HG03439 (cell line): Measurements from ENCODE around the gene BCAS3.

ENCODE experiments used
- ATAC-seq: cut with Tn5 transposase; IDR thresholded peaks from one replicate; pipeline ENCODE4 v1.9.1; 2021; ENCODE audit warnings: mild to moderate bottlenecking, moderate library complexity; ENCODE audit not compliant: unreplicated experiment

The BCAS3 gene

GRCh38 chr17:61097781-61098180 lies 420.1 kb downstream of the BCAS3 start:
- no peak for ATAC-seq

DNA sequence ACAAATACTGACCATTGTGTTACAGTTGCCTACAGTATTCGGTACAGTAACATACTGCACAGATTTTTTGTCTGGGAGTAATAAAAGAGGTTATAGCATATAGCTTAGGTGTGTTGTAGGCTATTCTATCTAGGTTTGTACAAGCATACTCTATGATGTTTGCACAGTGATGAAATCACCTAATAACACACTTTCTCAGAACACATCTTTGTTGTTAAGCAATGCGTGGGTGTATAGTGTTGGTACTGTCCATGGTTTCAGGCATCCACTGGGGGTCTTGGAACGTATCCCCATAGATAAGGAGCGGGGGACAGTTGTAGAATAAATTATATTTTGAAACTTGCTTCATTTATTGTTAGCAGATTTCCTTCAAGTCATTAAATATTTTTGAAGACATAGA lies 428.7 kb downstream of the BCAS3 start:
- no peak for ATAC-seq

DNA sequence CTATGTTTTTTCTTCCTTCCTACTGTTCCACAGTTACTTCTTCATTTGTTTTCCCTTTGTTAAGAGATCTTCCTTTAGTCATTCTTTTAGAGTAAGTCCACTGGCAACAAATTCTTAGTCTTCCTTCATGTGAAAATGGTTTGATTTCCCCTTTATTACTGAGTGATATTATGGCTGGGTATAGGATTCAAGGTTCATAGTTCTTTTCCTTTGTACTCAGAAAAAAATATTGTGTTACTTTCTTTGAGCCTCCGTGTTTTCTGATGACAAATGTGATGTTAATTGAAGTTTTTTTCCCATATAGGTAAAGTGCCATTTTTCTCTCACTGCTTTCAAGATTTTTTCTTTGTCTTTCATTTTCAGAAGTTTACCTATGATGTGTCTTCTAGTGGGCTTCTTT lies 438.9 kb downstream of the BCAS3 start:
- ATAC-seq, result no peak

DNA sequence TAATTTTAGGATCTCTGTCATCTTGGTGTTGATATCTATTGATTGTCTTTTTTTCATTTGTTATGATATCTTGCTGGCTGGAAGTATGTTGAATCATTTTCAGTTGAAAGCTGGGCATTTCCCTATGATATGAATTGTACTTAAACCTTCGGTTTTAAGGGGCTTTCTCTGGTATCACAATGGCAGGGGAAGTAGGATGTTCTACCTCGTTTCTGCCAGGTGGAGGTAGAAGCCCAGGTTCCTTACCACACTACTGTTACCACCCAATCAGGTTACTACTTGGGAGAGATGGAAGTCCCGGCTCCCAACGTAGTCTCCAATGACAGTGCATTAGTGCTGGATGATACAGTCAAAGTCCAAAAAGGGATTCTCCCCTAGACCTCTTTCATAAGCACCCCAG lies 440.3 kb downstream of the BCAS3 start:
- ATAC-seq, result no peak

DNA sequence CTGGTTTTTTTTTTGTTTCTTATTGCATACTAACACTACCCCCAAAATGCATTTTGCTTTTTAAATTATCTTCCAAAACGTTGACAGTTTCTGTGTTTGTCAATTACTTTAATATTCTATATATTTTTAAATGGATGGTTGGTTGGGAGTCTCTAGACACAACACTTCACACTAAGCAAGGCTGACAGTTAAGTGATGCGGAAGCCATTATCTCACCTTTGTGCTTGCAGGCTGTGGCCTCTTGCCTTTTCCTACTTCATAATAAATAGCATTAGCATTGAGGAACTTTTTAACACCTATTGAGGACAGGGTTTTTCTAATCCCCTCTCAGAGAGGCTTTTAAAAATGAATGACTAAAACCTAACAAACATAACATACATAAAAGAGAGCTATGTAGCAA lies 441.2 kb downstream of the BCAS3 start:
- ATAC-seq, result no peak

GRCh38 chr17:61122326-61122913 lies 444.8 kb downstream of the BCAS3 start:
- no peak for ATAC-seq

- ATAC-seq, result no peak
Measured at GRCh38 chr17:61124562-61124961, 446.9 kb downstream of the BCAS3 start.

GRCh38 chr17:61126473-61127249 lies 449.0 kb downstream of the BCAS3 start:
- no peak for ATAC-seq

DNA sequence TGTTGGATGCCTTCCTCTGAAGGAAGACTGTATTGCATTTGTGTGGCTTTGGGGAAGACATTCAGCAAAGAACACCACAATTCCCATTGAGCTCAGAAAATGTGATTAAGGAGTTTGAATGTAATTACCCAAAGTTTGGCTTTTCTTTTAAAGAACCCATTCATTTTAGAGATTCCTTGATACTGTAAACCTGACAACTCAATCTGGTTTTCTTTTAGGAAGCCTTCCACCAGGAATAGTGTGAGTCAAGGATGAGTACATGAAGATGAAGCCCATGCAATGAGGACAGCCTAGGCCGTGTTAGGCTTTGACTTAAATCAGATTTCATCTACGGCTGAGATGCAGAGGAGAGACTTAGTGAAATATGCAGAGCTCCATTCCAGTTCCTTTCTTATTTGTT lies 450.3 kb downstream of the BCAS3 start:
- ATAC-seq, result no peak

DNA sequence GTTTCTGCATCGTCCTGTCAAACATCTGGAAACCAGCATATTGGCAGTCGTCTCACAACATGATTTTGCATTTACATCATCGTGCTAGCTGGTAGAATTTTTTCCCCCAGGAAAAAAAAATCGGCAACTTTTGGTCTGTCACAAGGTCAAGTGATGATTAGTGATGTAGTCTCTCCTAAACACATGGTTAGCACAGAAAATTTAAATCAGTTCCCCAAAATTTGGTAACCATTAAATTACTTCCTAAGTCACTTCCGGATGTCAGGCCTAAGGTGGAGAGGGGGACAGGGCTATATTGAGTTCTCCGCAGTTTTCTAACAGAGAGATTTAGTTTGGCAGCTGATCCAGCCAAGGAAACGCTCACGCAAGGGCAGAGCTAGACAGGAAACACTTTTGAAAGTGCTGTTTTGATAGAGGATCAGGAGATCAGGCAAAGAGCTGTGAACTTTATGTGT lies 451.0 kb downstream of the BCAS3 start:
- no peak for ATAC-seq

- no peak for ATAC-seq
Measured at GRCh38 chr17:61129267-61130254, 451.9 kb downstream of the BCAS3 start.

DNA sequence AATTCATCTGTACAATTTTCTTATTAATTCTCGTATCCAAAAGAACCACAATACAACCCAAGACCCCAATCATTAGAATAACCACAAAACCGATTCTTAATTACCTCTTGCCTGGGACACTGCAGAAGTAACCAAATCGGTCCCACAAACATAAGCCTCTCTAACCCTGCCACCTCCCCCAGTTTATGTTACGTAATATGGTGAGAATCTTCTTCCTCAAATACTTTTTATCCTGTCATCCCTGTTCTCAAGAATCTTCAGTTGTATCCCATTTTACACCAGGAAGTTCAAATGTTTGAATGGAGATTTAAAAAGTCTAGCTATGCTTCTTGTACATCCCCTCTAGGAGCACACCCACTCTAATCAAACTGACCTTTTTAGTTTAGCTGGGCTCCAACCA lies 452.7 kb downstream of the BCAS3 start:
- no peak for ATAC-seq

- no peak for ATAC-seq
Measured at GRCh38 chr17:61131585-61131984, 453.9 kb downstream of the BCAS3 start.

DNA sequence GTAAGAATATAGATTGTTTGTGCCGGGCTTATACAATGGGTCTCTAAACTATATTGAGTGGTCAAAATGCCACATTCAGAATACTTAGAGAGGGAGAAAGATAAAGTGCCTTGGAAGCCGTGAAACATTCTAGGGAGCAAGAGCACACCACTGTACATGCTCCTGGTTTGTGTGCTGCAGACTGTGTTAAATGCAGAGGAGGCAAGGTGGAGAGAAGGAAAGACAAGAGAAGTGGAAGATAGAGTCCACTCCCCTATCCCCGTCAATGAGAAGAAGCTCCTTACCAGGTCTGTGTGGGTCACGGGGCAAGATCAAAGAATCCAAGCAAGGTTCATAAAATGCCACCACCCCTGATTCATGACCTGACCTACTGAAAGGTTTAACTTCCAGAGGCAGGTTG lies 454.9 kb downstream of the BCAS3 start:
- no peak for ATAC-seq

DNA sequence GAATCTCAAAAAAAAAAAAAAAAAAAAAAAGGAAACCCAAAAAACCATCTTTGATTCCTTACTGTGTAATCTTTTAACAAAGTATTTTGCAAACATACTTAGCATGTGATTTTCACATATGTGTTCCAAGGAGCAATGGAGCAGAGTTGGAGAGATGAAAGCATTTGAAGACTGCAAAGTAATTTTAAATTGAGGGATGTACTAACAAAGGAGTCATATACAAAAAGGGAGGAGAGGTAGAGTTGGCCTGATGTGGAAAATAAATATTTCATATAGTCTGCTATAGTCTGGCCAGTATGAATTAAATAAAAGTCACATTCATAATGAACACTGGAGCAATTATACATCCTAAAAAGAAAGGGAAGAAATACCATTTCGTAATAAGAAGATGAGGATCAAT lies 456.2 kb downstream of the BCAS3 start:
- ATAC-seq, result no peak

DNA sequence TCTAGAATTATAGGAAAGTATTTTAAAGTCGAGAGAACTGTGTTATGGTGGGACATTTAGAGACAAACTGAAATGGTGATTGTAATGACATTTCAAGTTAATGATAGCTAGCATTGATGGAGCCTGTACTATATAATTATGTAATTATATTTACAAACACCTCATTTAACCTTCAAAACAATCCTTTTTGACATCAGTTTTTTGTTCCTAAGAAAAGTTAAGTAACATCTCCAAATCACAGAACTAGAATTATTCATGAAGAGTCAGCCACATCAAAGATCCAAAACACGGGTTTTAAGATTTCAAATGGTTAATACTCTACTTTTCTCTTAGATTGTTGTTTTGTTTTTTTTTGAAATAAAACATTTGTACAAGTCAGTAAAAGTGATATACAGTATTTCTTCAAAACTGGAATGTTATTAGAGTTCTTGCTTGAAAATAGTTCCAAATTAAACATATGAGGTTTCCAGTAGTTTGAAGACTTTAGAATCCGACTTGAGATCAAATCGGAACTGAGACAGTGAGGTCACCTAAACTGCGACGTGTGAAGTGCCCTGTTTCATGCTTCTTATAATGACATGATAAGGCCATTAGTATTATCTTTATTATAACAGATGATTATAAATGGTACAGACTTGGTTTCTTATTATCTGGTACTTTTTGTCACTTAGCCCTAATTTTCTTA lies 457.0 kb downstream of the BCAS3 start:
- ATAC-seq, result no peak

DNA sequence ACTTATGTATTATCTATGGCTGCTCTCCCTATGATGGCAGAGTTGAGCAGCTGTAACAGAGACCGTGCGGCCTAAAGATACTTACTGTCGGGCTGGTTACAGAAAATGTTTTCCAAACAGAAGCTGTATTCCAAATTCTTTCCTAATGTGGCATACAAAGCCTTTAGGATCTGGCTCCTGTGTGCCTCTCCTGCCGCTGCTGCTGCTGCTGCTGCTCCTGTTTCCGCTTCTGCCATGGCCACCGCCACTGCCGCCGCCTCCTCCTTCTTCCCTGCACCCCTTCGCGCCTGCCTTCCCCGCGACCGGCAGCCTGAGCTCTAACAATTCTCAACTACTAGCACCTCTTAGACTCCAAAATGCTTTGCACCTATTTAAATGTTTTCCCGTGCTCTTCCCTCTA lies 458.1 kb downstream of the BCAS3 start:
- ATAC-seq, result no peak

DNA sequence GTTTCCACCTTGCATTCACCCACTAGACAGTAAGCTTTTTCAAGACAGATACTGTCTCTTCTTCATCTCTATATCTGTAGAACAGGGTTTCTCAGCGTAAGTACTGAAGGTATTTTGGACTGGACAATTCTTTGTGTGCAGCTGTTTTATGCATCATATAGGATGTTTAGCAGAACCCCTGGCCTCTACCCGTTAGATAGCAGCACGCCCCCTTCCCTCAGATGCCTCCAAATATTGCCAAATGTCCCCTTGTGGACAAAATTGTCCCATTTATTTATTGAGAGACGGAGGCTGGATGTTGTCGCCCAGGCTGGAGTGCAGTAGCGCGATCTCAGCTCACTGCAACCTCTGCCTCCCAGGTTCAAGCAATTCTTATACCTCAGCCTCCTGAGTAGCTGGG lies 458.6 kb downstream of the BCAS3 start:
- ATAC-seq, result no peak

- no peak for ATAC-seq
Measured at GRCh38 chr17:61139219-61139618, 461.6 kb downstream of the BCAS3 start.

- ATAC-seq, result no peak
Measured at GRCh38 chr17:61140081-61140786, 462.6 kb downstream of the BCAS3 start.
